Activated CD4-positive, CD25-positive, alpha-beta regulatory T cell treated with anti-CD3 and anti-CD28 coated beads, Interleukin-2, amount 50 U/mL, for 24 hours (primary cell): ENCODE results near the gene ZNF140.

ENCODE experiments used
- ATAC-seq, 2 donors: fragments of 150-1000 bp; cut with Tn5 transposase; one replicate each; pipeline ENCODE4 v1.10.0; 2021; ENCODE audit warnings: mild to moderate bottlenecking in 1 of 2, moderate library complexity in 1 of 2

ZNF140 gene

GRCh38 chr12:133130808-133131128 lies 50.0 kb downstream of the ZNF140 start:
- ATAC-seq, result peak in 1 of 2 donors; percentile 0

GRCh38 chr12:133135747-133136146 lies 55.0 kb downstream of the ZNF140 start:
- no peak for ATAC-seq

- no peak for ATAC-seq
Measured at GRCh38 chr12:133145981-133146380, 65.3 kb downstream of the ZNF140 start.

- ATAC-seq, result no peak
Measured at GRCh38 chr12:133156125-133156690, 75.5 kb downstream of the ZNF140 start.
